NCI-H460 (cell line): ENCODE data around the gene MIEF1. TPM values are rescaled to one million over a fixed set of nuclear protein-coding genes. Genes with fewer than 3 reads are reported as not detected.

Experiments
- DNase-seq: peaks from one replicate; pipeline ENCODE4 v3.0.0-alpha.2; 2016; ENCODE audit warnings: low read depth; ENCODE audit errors: extremely low read depth
- total RNA-seq: library from RNA; depleted of rRNA; stranded (reverse); fragments of >200 nt; shearing (Covaris generic); gene quantifications from 2 replicates; pipeline ENCODE4 v1.2.3, GENCODE V29; 2014; rRNA removed

Gene MIEF1
- total RNA-seq, 1 experiment from 2014 or later = 38.5 TPM

GRCh38 chr22:39554151-39554550 lies 52.1 kb downstream of the MIEF1 start:
- no peak for DNase-seq

DNA sequence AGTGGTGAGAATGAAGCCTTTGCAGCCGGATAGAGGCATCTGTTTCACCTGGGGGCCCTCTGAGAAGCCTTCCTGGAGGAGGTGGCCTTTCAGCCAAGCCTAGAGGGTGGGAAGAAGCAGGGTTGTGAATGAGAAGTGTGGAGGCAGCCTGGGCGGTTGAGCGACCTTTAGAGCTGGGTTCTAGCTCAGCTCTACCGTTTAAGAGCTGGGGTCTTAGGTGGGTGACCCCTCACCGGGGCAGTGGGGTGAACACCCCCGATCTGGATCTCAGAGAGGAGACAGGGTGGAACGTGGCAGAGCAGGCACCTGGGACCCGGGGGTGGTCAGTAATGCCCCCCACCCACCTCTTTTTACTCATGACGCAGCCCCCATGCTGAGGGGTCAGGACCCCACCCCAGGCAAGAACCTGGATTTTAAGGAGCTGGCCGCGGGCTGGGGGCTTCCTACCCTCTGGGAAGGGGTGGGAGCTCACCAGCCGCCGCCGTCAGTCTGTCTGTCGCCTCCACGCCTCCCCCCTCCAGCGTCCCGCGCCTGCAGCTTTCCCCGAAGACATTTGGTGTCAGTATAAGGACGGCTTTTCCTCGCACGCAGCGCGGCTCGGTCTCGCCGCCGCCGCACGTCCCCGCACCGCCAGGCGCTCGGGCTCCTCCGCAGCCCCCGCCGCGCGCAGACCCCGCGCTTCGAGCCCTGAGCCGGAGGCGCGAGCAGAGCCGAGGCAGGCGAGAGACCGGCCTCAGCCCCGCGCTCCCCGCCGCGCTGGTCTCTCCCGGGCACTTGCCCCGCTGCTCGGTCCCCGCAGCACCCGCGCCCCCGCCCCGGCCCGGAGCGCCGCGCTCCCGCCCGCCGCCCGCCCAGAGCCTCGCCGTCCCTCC lies 55.1 kb downstream of the MIEF1 start:
- DNase-seq = no peak

GRCh38 chr22:39558254-39558727 lies 56.2 kb downstream of the MIEF1 start:
- DNase-seq = no peak

DNA sequence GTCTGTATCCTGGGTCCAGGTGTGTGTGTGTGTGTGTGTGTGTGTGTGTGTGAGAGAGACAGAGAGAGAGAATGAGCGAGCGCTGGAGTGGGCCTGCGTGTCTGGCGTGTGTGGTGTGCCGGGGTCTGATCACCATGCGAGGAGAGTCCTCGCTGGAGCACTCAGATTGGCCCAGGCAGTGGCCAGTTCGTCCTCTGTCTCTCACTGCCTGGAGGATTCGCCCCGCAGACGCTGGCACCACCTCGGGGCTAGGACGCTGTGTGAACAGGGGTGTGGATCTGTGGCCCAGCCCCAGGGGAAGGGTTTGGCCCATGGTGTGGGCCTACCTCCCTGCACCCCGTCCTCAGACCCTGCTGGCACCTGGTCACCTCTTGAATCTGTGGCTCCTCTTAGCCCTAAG lies 56.9 kb downstream of the MIEF1 start:
- DNase-seq = no peak

- no peak for DNase-seq
These were observed 57.5 kb downstream of the MIEF1 start for GRCh38 chr22:39559456-39560105.

DNA sequence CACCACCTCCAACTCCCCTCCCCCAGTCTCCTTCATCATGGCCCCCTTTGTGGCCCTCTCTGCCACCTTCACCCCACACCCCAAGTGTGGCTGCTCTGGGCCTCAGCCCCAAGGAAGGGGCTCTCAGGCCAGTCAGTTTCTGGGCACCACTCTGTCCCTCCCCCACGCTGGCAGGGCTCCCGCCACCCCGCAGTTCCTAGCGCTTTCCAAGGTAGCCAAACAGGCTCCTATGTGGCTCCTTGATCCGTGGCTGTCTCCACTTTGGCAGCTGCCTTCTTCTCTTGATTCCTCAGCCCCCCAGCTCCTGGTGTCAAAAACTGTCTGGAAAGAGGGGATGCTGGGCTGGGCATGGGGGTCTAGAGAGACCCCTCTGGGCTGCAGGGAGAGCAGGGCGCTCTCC lies 58.0 kb downstream of the MIEF1 start:
- no peak for DNase-seq

GRCh38 chr22:39562839-39563489 lies 60.9 kb downstream of the MIEF1 start:
- DNase-seq = no peak

DNA sequence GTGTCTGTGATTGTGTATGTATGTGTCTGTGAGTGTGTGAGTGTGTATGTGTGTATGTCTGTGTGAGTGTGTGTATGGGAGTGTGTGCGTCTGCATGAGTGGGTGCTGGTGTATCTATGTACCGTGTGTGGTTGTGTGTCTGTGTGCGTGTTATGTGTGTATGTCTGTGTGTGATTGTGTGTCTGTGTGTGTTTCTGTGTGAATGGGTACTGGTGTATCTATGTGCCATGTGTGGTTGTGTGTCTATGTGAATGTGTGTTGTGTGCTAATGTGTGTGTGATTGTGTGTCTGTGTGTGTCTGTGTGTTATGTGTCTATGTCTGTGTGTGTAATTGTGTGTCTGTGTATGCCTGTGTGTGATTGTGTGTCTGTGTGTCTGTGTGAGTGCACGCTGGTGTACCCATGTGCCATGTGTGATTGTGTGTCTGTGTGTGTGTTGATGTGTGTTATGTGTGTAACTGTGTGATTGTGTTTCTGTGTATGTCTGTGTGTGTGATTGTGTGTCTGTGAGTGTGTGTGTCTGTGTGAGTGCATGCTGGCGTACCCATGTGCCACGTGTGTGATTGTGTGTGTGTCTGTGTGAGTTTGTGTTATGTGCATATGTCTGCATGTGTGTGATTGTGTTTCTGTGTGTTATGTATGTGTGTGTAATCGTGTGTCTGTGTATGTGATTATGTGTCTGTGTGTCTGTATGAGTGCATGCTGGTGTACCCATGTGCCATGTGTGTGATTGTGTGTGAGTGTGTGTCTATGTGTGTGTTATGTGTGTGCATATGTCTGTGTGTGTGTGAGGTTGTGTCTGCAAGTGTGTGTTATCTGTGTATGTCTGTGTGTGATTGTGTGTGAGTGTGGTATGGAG lies 61.7 kb downstream of the MIEF1 start:
- DNase-seq = no peak

DNA sequence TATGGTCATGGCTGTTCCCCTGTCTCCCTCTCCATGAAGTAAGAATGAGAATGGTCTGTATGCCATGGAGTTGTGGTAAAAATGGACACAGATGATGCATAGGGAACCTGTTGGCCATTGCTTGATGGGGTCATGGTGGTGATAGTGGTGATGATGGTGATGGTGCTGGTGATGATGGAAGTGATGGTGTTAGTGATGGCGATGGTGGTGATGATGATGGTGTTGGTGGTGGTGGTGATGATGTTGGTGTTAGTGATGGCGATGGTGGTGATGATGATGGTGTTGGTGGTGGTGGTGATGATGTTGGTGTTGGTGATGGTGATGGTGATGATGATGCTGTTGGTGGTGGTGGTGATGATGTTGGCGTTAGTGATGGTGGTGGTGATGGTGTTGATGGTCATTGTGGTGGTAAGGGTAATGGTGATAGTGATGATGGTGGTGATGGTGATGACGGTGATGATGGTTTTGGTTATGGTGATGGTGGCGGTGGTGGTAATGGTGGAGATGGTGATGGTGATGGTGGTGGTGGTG lies 63.4 kb downstream of the MIEF1 start:
- no peak for DNase-seq

GRCh38 chr22:39567135-39567946 lies 65.3 kb downstream of the MIEF1 start:
- no peak for DNase-seq

Other genes with a start within 250 kb of the MIEF1 start
- 1,994 and 2,502 TPM in 2 replicates for gene RPL3, start 182.7 kb upstream of the MIEF1 start, total RNA-seq
- 3.1 and 7.0 TPM in 2 replicates for gene SYNGR1, start 152.3 kb upstream of the MIEF1 start, total RNA-seq
- 8.0 and 8.9 TPM in 2 replicates for gene TAB1, start 102.5 kb upstream of the MIEF1 start, total RNA-seq
- gene MGAT3, start 45.3 kb upstream of the MIEF1 start, total RNA-seq = 0.02 TPM in 1 of 2 replicates, not detected in the other
- gene ATF4, start 18.3 kb downstream of the MIEF1 start, total RNA-seq = 816 and 819 TPM in 2 replicates
- gene RPS19BP1, start 30.5 kb downstream of the MIEF1 start, total RNA-seq = 80.2 and 85.8 TPM in 2 replicates
- 0.05 TPM in 1 of 2 replicates, not detected in the other for gene CACNA1I, start 68.5 kb downstream of the MIEF1 start, total RNA-seq